Amniotic stem cell (primary cell): ENCODE data around the gene SNAP47.

ENCODE experiments used
- DNase-seq: peaks from one replicate; lab custom pipeline; 2025; lab: John Stamatoyannopoulos, UW

Gene SNAP47

GRCh38 chr1:227749916-227750710 lies 14.9 kb downstream of the SNAP47 start:
- no peak for DNase-seq

GRCh38 chr1:227753999-227754711 lies 18.9 kb downstream of the SNAP47 start:
- DNase-seq = no peak

- no peak for DNase-seq
Observed at GRCh38 chr1:227754958-227755357, 19.7 kb downstream of the SNAP47 start.

- DNase-seq = no peak
Observed at GRCh38 chr1:227756172-227756959, 21.1 kb downstream of the SNAP47 start.

GRCh38 chr1:227757781-227758180 lies 22.5 kb downstream of the SNAP47 start:
- no peak for DNase-seq

GRCh38 chr1:227758366-227758765 lies 23.1 kb downstream of the SNAP47 start:
- no peak for DNase-seq

- DNase-seq = peak; percentile 94
Observed at GRCh38 chr1:227759341-227760300, 24.4 kb downstream of the SNAP47 start.

DNA sequence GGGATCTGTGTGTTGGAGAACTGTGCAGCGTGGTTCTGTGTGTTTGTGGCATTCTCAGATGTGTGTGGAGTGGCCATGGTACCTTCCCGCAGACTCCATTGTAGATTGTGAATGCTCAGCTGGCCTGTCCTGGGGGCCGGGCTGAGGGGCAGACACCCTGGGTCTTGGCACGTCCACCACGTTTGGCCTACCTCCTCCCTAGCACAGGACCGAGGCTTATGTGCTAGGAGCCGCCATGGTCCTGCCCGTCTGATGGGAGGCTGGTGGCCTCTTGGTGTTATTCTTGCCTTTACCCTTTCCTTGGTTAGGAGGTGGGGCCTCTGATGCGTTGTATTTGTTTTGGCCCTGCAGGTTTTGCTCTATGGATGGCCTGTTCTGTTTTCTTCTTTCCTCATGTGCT lies 25.1 kb downstream of the SNAP47 start:
- DNase-seq = no peak

GRCh38 chr1:227761621-227762230 lies 26.5 kb downstream of the SNAP47 start:
- no peak for DNase-seq

DNA sequence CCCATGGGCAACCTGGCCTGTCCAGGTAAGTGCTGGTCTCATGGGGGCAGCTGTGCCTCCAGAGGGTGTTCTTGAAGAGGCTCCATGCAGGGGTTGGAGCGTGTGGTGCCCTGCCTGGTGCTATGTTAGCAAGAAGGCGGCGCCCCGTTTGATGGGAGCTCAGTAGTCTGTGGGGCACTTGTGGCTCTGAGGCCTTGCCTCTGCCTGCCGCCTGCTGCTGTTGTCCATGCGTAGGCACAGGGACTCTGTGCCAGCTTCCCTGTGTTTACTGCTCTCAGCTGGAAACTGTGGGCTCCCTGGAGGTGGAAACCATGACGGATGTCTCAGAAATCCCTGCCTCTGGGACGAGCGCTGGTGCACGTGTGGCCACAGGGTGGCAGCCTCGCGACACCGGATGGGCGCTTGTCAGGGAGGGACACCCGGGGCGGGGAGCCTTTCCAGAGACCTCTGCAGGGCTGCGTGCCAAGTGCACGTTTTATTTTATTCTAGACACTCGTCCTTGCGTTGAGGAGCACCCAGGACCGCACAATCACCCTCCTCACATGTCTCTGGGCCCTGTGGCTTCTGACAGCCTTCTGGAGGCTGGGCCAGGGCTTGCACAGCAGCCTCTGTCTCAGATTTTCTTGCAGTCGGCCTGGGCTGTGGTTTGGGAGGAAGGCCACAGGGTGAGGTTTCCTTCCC lies 27.1 kb downstream of the SNAP47 start:
- peak; percentile 43 for DNase-seq

DNA sequence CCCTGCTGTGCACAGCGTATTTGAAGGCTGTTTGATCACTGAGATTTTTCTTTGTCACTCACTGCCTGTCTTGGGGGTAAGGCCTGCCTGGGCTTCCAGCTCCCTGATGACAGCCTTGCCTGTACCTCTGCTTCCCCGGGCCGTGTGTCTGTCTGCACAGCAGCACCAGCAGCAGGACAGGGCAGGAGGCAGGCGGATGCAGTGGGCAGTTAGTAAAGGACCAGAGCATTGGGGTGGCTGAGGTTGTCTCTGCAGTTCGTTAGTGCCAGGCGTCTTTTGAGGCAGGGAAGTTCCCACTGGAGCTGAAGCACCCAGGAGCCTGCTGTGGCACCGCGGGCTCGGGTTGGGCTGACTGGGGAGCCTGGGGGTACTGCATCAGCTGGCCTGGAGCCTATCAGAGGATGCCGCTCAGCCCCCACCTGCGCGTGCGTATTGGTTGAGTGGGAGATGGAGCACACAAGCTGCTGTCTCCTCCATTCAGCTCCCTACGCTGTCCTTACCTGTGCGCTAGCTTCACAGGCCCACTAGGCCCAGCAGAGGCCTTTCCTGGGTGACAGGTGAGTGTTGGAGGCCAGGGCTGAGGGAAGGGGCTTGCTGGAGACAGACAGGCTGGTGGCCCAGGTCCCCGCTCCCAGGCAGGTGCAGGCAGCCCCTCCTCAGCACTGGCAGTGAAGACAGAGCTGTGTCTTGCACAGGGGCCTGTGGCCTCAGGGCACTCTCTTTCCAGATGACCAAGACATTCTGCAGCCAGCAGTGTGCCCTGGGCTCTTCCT lies 28.2 kb downstream of the SNAP47 start:
- DNase-seq = no peak

DNA sequence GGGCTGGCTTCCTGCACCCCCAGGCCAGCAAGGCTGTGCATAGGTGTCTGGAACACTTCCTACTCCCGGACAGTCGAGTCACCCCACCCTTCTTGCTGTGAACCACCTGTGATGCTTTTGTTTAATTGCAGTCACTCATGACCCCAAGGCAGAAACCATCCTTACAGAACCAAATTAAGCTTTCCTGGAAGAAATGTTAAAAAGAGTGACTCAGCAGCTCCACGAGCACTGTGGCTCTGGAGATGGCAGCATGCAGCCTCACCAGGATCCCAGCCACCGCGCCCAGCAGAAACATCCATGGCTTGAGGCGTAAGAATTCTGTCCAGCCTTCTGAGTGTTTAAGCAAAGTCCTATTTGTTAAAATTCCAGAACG lies 28.8 kb downstream of the SNAP47 start:
- peak; percentile 82 for DNase-seq

DNA sequence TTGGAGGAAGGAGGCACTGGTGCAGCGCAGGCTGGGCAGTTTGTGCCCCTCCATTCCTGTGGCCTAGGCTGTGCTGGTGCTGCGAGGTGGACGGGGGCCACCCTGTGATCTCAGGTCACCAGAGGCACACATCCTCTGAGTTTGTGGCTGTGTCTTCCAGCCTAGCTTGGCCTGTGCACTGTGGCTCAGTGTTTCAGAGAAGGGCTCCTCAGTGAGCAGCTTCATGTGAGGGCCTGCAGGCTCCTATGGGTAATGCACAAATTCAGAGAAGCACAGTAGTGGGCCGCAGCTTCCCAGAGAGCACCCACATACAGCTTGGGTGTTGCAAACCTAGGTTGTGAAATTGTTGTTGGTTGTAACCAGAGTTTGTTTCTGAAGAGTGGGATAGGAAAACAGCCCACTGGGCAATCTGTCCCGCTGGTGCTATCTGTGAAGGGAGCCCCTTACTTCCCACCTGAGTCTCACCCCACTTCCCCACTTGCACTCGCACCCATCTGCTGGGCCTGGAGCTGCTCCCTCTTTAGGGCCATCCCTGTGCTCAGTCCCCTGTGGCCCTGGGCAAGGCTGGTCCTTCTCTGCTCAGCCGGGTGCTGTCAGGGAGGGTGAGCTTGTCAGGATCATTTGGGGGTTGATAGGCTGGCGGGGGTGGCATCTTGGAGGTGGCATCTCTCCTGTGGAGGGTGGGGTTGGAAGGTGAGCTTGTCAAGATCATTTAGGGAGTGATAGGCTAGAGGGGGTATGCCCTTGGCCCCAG lies 30.2 kb downstream of the SNAP47 start:
- no peak for DNase-seq

DNA sequence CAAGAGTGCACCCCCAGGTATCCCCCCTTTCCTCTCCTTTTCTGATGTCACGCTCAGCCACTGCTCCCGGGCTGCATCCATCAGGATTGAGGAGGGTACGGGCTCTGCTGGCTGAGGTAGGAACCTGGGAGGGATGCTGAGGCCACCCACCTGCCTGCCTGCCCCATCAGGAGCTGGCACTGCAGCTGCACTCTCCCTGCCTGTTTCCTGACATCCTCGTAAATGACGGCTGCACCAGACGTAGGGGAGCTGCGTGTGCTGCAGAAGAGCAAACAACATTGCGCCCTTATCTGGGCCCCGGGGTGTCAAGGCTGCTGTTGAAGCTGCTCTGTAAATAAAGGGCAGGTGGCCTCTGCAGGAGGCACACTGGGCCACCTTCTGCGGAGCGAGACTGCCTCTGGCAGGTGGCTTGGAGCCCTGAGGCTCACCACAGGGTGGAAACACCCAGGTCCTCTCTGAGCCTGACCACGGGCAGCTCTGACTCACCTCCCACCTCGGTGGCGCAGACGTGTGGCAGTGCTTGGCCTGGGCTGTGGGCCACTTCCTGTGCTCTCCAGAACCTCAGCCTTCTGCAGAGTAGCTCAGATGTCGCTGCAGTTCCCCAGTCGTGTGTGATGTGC lies 30.9 kb downstream of the SNAP47 start:
- DNase-seq = no peak

GRCh38 chr1:227766653-227767277 lies 31.5 kb downstream of the SNAP47 start:
- DNase-seq = no peak

DNA sequence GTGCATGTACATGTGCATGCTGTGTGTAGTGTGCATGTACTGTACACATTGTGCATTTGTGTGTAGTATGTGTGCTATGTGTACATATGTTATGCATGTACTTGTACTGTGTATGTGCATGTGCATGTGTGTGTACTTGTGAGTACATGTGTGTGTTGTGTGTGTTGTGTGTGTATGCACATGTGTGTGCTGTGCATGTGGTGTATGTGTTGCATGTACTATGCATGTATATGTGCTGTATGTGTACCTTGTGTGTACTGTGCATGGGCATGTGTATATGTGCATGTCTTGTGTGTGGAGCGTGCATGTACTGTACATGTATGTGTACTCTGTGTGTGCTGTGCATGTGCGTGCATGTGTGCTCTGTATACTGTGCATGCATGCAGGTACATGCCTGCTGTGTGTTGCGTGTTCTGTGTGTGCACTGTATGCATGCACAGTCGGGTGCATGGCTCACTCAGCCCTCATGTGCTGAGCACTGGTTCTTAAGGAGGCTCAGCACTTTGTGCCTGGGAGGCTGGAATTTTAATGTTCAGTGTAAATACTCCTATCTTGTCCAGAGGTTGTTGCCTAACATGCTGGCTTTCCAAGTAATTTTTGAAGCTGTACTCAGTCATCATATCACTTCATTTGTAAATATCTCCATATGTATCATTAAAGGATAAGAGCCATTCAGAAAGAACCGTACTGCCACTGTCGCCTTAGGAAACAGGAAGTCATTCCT lies 32.3 kb downstream of the SNAP47 start:
- no peak for DNase-seq

- no peak for DNase-seq
Observed at GRCh38 chr1:227768125-227768439, 32.8 kb downstream of the SNAP47 start.

GRCh38 chr1:227768640-227769039 lies 33.4 kb downstream of the SNAP47 start:
- DNase-seq = no peak
